Central memory CD8-positive, alpha-beta T cell (primary cell): ENCODE measurements around the gene N4BP2L2.
A peak's percentile ranks its signal among the peaks of the same experiment; 100 is the strongest.

Experiments used
- ATAC-seq: fragments of 150-1000 bp; cut with Tn5 transposase; replicated peaks from 2 replicates; pipeline ENCODE4 v1.10.0; 2022; ENCODE audit warnings: mild to moderate bottlenecking, moderate FRiP score, moderate number of reproducible peaks; ENCODE audit not compliant: poor library complexity, severe bottlenecking; ENCODE audit errors: extremely low read depth
- DNase-seq, 2 donors: peaks; one replicate each; pipeline ENCODE4 v3.0.0; 2021; ENCODE audit warnings: low spot score in 2 of 2
- H3K27ac Mint-ChIP-seq: one replicate; pipeline ENCODE4 v1.8.0; 2022; ENCODE audit warnings: low read depth, mild to moderate bottlenecking, moderate library complexity, mixed read lengths
- H3K27me3 Mint-ChIP-seq: one replicate; pipeline ENCODE4 v1.8.0; 2022; ENCODE audit warnings: mixed read lengths
- H3K36me3 Mint-ChIP-seq: one replicate; pipeline ENCODE4 v1.8.0; 2022; ENCODE audit warnings: mild to moderate bottlenecking, moderate library complexity, mixed read lengths; ENCODE audit not compliant: insufficient read depth
- H3K4me1 Mint-ChIP-seq: one replicate; pipeline ENCODE4 v1.8.0; 2022; ENCODE audit warnings: mixed read lengths
- H3K4me3 Mint-ChIP-seq: one replicate; pipeline ENCODE4 v1.8.0; 2022; ENCODE audit warnings: mild to moderate bottlenecking, moderate library complexity, mixed read lengths
- H3K9me3 Mint-ChIP-seq: one replicate; pipeline ENCODE4 v1.8.0; 2022; ENCODE audit warnings: mixed read lengths

Gene N4BP2L2

DNA sequence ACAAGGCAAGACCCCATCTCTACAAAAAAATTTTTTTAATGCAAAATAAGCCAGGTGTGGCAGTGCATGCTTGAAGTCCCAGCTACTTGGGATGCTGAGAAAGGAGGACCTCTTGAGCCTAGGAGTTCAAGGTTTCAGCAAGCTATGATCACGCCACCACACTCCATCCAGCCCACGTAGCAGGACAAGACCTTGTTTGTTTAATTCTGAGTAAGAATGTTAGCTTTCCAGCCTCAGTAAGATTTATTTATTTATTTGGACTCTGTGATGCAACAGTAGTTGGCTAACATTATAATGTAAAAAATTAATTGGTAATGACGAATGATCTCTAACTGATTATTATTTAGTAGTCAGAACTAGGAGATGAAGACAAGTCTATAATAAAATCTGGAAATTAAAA is 23.3 kb downstream of the N4BP2L2 start:
- Mint-ChIP-seq H3K4me3 (no peak overlapping the region), H3K27ac (no peak overlapping the region), H3K9me3 (no peaks in the 10 kb centered on the region), H3K4me1 (peaks cover 11% of the 10 kb centered on the region), H3K27me3 (no peaks in the 10 kb centered on the region), H3K36me3 (peaks cover 37% of the 10 kb centered on the region)
- DNase-seq: no peak
- ATAC-seq: no peak

DNA sequence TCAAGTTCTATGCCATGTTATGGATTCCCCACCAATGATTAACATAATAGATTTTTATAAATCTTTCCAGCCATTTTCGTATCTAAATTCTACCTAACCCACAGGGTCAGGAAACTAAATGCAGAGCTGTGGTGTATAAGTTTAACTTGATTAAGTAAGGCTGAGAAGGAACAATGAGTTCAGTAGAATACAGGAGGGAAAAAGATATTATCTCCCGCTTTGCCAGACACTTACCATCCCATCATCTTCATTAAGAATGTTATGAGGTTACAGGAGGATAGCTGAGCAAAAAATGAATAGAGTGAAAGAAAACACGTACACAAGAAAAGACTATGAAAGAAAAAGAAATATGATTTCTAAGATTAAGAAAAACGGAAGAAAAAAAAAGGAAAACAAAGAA is 27.1 kb downstream of the N4BP2L2 start:
- Mint-ChIP-seq H3K4me3 (no peak overlapping the region), H3K36me3 (peaks cover 18% of the 10 kb centered on the region), H3K9me3 (no peaks in the 10 kb centered on the region), H3K4me1 (peaks cover 5% of the 10 kb centered on the region), H3K27me3 (no peaks in the 10 kb centered on the region), H3K27ac (no peak overlapping the region)
- ATAC-seq: no peak
- no peak for DNase-seq

DNA sequence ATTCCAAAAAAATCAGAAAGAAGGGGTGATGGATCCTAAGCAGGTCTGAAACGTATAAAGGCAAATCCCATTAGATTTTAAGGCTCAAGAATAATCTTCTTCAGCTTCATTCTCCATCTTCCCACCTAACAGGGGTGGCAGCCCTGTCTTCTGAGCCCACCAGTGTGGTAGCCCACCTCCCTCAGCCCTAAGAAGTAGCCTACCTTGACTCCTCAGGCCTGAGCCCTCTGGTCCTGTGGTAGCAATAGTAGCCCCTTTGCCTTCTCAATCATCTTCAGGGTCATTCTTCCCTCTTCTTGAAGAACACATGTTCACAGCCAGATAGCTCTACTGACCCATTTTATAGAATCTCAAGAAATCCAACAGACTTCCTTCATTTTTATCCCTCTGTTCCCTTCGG is 33.7 kb downstream of the N4BP2L2 start:
- H3K36me3 Mint-ChIP-seq: peaks cover 2% of the 10 kb centered on the region
- H3K4me3 Mint-ChIP-seq: no peak overlapping the region
- no peaks in the 10 kb centered on the region for H3K9me3 Mint-ChIP-seq
- ATAC-seq (no peak), DNase-seq (no peak)
- H3K27me3 Mint-ChIP-seq: no peaks in the 10 kb centered on the region
- peaks cover 9% of the 10 kb centered on the region for H3K4me1 Mint-ChIP-seq
- no peak overlapping the region for H3K27ac Mint-ChIP-seq

DNA sequence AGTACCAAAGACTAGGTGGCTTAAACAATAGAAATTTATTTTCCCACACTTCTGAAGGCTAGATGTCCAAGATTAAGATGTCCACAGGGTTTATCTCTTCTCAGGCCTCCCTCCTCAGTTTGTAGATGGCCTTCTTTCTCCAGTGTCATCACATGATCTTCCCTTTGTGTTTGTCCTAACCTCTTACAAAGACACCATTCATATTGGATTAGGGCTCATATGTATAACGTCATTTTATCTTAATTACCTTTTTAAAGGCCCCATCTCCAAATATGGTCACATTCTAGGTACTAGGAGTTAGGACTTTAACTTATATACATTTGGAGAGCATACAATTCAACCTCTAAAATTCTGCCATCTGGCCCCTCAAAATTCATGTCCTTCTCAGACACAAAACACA is 34.3 kb downstream of the N4BP2L2 start:
- Mint-ChIP-seq H3K27me3 (no peaks in the 10 kb centered on the region), H3K36me3 (peaks cover 2% of the 10 kb centered on the region), H3K4me1 (peaks cover 16% of the 10 kb centered on the region), H3K4me3 (no peak overlapping the region), H3K27ac (no peak overlapping the region), H3K9me3 (no peaks in the 10 kb centered on the region)
- no peak for ATAC-seq
- no peak for DNase-seq

DNA sequence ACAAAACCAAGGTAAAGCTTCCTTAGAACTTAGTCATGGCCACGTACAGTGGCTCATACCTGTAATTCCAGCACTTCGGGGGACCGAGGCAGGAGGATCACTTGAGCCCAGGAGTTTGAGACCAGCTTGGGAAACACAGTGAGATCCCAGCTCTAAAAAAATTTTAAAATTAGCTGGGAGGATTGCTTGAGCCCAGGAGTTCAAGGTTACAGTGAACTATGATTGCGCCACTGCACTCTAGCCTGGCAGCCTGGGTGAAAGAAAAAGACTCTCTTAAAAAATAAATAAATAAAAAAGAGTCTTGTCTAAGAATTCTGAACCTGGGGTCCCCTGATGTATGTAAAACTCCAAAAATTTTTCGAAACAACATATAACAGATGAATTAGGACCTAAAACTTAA is 34.9 kb downstream of the N4BP2L2 start:
- Mint-ChIP-seq H3K27ac (no peak overlapping the region), H3K9me3 (no peaks in the 10 kb centered on the region), H3K4me1 (peaks cover 17% of the 10 kb centered on the region), H3K4me3 (no peak overlapping the region), H3K27me3 (no peaks in the 10 kb centered on the region), H3K36me3 (peaks cover 2% of the 10 kb centered on the region)
- ATAC-seq: no peak
- no peak for DNase-seq

DNA sequence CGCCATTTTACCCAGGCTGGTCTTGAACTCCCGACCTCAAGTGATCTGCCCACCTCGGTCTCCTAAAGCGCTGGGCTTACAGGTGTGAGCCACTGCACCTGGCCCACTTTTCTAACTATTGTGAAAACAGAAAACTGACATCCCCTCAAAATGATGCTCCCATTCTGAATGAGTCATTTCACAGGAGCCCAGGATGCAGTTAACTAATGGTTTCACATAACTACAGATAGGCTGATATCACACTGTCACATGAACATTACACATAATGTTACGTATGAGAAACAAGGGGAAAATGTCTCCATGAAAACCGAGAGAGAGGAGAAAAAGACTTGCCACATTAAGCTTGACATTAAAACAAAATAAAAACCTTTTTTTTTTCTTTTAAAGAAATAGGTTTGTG is 37.5 kb downstream of the N4BP2L2 start:
- Mint-ChIP-seq H3K4me1 (peaks cover 27% of the 10 kb centered on the region), H3K4me3 (no peak overlapping the region), H3K36me3 (peaks cover 2% of the 10 kb centered on the region), H3K27ac (no peak overlapping the region), H3K27me3 (no peaks in the 10 kb centered on the region), H3K9me3 (no peaks in the 10 kb centered on the region)
- ATAC-seq (no peak), DNase-seq (no peak)

DNA sequence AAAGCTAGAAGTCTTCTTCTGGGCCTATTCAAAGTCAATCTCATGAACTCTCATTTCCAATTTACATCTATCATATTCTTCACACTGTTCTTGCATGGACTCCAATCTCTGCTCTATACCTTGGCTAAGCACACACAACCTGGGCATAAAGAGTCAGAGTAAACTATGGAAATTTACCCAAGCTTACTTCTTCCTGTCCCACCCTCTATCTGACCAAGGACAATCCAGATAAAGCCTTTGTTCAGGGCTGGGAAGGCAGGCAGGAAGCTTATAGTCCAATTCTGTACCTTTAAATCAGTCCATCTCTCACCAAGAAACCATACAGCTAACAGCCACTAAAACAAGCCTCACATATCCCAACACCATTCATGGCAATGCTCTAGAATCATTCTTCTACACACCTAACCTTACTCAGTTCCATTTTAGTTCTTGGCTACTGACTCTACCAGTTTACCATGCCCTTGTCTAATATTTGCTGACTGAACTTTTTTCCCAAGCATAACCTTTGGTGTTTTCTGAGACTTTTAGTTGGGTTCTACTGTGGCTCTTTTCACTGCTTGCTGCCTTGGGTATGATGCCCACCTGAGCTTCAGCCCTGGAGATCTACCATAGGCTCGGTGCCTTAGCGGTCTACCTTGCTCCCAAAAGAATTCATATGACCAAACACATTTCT is 38.9 kb downstream of the N4BP2L2 start:
- DNase-seq (no peak), ATAC-seq (no peak)
- Mint-ChIP-seq H3K4me1 (peaks cover 20% of the 10 kb centered on the region), H3K27me3 (no peaks in the 10 kb centered on the region), H3K27ac (no peak overlapping the region), H3K36me3 (no peaks in the 10 kb centered on the region), H3K4me3 (no peak overlapping the region), H3K9me3 (no peaks in the 10 kb centered on the region)

DNA sequence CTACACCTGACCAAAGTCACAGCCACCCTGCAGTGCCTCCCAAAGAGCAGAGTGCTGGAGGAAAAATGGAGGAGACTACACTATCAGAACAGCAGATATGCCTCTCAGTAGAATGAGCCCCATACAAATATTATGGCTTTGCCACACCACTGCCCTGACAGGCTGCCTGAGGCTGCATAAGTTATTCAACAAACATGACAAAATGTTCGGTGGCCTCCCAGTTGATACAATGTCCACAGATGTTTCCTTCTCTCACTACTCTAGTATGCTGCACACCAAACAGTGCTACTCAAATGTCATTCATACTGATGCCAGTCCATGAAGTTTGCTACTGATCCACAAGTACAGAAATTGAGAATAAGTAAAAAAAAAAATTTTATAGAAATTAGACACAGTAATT is 41.0 kb downstream of the N4BP2L2 start:
- no peak for DNase-seq
- Mint-ChIP-seq H3K27me3 (no peaks in the 10 kb centered on the region), H3K4me3 (no peak overlapping the region), H3K9me3 (no peaks in the 10 kb centered on the region), H3K27ac (no peak overlapping the region), H3K36me3 (peaks cover 3% of the 10 kb centered on the region), H3K4me1 (peaks cover 20% of the 10 kb centered on the region)
- ATAC-seq: no peak

DNA sequence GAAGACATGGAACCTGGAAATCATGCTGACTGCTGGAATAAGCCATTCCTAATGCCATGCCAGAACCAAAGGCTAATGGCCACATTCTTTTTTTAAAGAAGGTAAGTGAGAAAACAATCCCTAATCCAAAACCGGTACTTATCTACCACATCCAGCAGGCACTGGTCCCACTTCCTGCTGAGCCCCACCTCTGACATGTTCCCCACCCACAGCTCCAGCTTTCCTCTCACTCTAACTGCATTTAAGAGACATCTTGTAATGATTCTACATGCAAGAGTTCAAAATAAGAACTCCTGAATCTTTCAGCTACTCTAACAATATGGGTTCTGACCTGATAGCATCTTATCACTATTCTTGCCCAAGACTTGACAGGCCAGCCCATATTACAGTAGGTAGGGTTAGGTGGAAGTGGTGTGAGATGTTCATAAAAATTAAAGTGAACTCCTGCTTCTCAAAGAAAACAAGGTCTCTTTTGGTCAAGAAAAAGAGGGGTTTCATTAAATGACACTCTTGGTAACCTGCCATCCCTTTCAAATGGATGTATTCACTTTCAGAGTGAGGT is 41.9 kb downstream of the N4BP2L2 start:
- no peak for ATAC-seq
- no peak overlapping the region for H3K4me3 Mint-ChIP-seq
- peaks cover 20% of the 10 kb centered on the region for H3K4me1 Mint-ChIP-seq

DNA sequence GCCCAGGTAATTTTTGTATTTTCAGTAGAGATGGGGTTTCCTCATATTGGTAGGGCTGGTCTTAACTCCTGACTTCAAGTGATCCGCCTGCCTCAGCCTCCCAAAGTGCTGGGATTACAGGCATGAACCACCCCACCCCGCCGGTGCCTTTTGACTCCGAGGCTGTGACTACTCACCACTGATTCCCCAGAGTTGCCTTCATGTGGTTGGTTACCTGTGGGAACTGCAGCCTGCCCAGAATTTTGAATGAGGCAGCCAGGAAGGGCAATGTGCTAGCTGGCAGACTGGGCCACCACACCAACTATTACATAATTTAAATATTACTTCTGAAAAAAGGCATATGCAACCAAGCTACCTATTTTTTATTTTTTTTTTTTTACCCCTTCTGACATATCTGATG is 42.8 kb downstream of the N4BP2L2 start:
- DNase-seq: no peak
- Mint-ChIP-seq H3K27me3 (no peaks in the 10 kb centered on the region), H3K4me3 (no peak overlapping the region), H3K4me1 (peaks cover 20% of the 10 kb centered on the region), H3K27ac (no peak overlapping the region), H3K36me3 (peaks cover 3% of the 10 kb centered on the region), H3K9me3 (no peaks in the 10 kb centered on the region)
- no peak for ATAC-seq

More for the DNA sequence above, 41.9 kb downstream of the N4BP2L2 start:
- Mint-ChIP-seq H3K27ac (peak overlapping the region; percentile 58), H3K27me3 (no peaks in the 10 kb centered on the region), H3K9me3 (no peaks in the 10 kb centered on the region), H3K36me3 (peaks cover 3% of the 10 kb centered on the region)
- DNase-seq: no peak

DNA sequence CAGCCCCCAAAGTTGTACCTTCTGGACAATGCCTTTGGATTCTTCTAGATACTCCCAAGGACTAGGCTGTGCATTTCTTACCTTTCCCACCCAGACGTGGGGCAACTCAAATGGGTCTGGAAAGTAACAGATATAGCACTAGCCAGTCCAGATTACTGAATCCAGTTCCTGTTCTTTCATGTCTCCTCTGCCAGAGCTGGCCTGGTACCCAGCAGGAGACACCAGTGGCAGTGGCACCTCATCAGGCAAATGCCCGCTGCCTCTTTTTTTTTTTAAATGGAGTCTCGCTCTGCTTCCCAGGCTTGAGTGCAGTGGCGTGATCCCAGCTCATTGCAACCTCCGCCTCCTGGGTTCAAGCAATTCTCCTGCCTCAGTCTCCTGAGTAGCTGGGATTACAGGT is 43.2 kb downstream of the N4BP2L2 start:
- Mint-ChIP-seq H3K9me3 (no peaks in the 10 kb centered on the region), H3K4me3 (no peak overlapping the region), H3K36me3 (peaks cover 3% of the 10 kb centered on the region), H3K4me1 (peaks cover 20% of the 10 kb centered on the region), H3K27ac (no peak overlapping the region), H3K27me3 (no peaks in the 10 kb centered on the region)
- DNase-seq: no peak
- no peak for ATAC-seq

DNA sequence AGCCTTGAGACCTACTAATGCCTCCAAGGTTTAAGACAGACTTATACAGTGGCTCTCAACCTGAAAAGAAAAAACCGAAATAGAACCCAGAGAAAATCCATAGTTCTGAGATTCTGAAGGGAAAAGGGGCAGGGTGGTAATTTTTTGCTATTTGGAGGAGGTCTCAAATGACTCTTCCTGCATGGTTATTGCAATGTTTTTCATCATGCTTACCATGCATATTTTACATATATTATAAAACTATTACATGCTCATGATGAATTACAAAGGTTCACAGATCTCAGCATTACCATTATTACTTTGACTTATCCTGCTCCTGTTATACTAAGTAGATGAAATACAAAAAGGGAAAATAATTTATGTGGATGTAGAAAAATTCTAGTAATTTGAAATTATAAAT is 47.6 kb downstream of the N4BP2L2 start:
- Mint-ChIP-seq H3K36me3 (peaks cover 5% of the 10 kb centered on the region), H3K9me3 (no peaks in the 10 kb centered on the region), H3K4me3 (no peak overlapping the region), H3K4me1 (peaks cover under 1% of the 10 kb centered on the region), H3K27me3 (no peaks in the 10 kb centered on the region), H3K27ac (no peak overlapping the region)
- DNase-seq: no peak
- ATAC-seq: no peak

DNA sequence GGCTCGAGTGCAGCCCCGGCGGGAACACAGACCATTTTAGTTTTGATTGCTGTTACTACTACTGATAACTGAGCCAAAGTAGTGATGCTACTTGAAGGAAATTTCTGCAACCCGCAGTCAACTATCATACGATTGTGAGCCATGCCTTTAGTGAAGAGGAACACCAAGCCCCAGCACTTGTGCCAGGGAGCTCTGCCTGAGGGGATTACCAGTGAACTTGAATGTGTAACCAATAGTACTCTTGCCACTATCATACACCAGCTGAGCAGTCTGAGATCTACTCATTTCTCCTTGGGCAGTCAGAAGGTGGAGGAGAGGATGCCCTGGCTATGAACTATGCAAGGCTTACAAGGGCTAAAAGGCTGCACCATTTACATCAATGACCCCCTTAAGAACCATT is 61.7 kb downstream of the N4BP2L2 start:
- DNase-seq (no peak), ATAC-seq (no peak)
- Mint-ChIP-seq H3K27ac (no peak overlapping the region), H3K36me3 (no peaks in the 10 kb centered on the region), H3K4me1 (no peaks in the 10 kb centered on the region), H3K9me3 (no peaks in the 10 kb centered on the region), H3K4me3 (no peak overlapping the region), H3K27me3 (no peaks in the 10 kb centered on the region)
